Activated T-helper 17 cell treated with anti-CD3 and anti-CD28 coated beads, Interleukin-2, amount 50 U/mL, for 72 hours (primary cell): ENCODE data around the gene PDP2. TPM values are rescaled to one million over a fixed set of nuclear protein-coding genes. Genes with fewer than 3 reads are reported as not detected.
A peak's percentile ranks its signal among the peaks of the same experiment; 100 is the strongest.

Source experiments
- ATAC-seq: fragments of 150-1000 bp; cut with Tn5 transposase; replicated peaks from 2 replicates; pipeline ENCODE4 v1.10.0; 2021; ENCODE audit warnings: mild to moderate bottlenecking, moderate library complexity
- H3K27ac Mint-ChIP-seq: one replicate; pipeline ENCODE4 v1.8.0; 2022; ENCODE audit warnings: mixed read lengths
- H3K27me3 Mint-ChIP-seq: one replicate; pipeline ENCODE4 v1.8.0; 2022; ENCODE audit warnings: mixed read lengths
- H3K36me3 Mint-ChIP-seq: one replicate; pipeline ENCODE4 v1.8.0; 2022; ENCODE audit warnings: low read depth, mild to moderate bottlenecking, mixed read lengths
- H3K4me1 Mint-ChIP-seq: one replicate; pipeline ENCODE4 v1.8.0; 2022; ENCODE audit warnings: mixed read lengths
- H3K4me3 Mint-ChIP-seq: one replicate; pipeline ENCODE4 v1.8.0; 2022; ENCODE audit warnings: mild to moderate bottlenecking, mixed read lengths
- H3K9me3 Mint-ChIP-seq: one replicate; pipeline ENCODE4 v1.8.0; 2022; ENCODE audit warnings: mixed read lengths
- total RNA-seq, 2 donors: library from RNA; stranded (reverse); gene quantifications; one replicate each; pipeline ENCODE4 v1.2.3, GENCODE V29; 2022

The PDP2 gene
- total RNA-seq, 2 donors from 2014 or later = 33.5 to 76.6 TPM

DNA sequence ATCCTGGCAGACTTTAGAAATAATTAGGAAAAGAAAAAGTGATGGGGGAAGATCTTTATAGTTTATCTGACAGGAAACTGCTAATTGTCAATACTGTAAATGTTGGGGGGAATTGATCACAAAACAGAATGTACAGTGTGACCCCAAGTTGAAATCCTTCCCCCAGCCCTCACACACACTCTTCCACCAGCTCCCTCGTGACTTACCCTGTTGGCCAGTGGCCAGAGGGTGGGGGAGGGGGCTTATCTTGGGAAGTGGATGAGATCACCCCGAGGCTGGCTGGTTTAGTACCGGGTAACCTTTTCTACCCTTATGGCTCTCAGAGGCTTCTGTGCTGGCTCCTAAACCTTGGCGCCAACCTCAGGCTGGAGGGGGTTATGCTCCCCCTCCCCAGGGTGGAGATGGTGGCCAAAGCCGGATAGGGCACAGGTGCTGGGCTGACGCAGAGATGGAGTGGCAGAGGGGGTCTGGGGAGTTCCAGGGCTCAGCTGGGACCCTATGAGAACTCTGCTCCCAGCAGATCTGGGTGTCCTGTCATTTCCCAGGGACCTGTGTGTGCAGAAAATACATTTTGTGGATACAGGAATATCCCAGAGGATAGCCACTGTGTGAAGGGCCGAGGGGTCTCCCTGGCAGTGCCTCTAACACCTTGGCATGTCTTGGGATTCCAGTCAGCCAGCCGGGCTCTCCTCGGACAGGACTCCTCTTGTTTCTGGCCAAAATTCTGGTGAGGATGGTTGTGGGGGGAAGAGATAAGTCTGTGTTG is 19.8 kb downstream of the PDP2 start:
- no peak overlapping the region for H3K4me3 Mint-ChIP-seq
- H3K36me3 Mint-ChIP-seq = no peaks in the 10 kb centered on the region
- H3K9me3 Mint-ChIP-seq = no peaks in the 10 kb centered on the region
- ATAC-seq = no peak
- H3K27ac Mint-ChIP-seq = no peak overlapping the region
- H3K4me1 Mint-ChIP-seq = no peaks in the 10 kb centered on the region
- no peaks in the 10 kb centered on the region for H3K27me3 Mint-ChIP-seq

DNA sequence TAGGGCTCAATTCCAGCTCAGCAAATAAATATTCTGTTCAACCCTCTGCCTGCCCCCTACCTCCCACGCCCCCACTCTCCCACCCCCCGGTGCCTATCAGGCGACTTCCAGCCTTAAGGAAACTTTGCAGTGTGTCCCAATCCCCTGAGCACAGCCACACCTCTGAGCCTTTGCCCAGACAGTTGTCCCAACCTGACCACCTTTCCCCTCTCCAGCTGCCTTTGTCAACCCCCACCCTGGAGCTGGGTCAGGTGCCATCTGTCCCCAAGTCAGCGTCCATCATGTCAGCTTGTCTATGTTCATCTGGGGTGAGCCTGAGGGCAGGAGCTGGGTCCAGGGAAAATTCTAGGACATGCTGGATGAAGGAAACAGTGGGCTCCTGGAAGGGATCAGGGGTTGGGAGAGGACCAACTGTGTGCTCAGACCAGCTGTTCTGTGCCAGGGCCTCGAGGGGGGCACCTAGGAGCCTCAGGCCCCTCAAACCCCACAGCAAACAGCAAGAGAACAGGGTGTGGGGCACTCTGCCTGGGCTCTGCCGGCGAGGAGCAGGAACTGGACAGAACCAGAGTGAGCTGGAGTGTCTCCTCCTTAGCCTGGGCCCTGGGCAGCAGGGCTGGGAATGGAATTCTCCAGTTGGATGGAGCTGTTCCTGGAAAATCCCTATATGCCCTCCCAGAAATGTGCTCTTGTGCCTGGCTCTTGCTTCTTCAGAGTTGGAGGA is 20.6 kb downstream of the PDP2 start:
- H3K36me3 Mint-ChIP-seq = no peaks in the 10 kb centered on the region
- no peak for ATAC-seq
- no peaks in the 10 kb centered on the region for H3K27me3 Mint-ChIP-seq
- H3K9me3 Mint-ChIP-seq = no peaks in the 10 kb centered on the region
- H3K4me3 Mint-ChIP-seq = no peak overlapping the region
- peaks cover 1% of the 10 kb centered on the region for H3K4me1 Mint-ChIP-seq
- H3K27ac Mint-ChIP-seq = no peak overlapping the region

DNA sequence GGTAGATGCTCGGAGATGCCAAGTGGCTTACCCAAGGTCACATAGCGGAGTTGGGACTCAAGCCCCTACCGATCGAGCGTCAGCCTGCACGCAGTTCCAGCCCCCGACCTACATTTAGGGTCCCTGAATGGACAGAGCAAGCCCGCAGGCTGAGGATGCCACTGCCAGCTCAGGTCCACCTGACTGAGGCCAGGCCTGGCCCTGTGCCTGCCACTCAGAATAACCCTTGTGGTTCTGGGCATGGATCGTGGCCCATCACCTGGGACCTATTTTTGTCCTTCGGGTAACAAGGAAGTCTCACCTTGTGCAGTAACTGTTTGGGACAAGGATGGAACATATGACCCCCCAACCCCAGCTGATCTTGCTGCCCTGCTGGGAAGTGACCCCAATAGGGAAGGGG is 21.3 kb downstream of the PDP2 start:
- Mint-ChIP-seq H3K27ac (peak overlapping the region; percentile 72), H3K4me3 (no peak overlapping the region), H3K36me3 (no peaks in the 10 kb centered on the region), H3K4me1 (peaks cover 9% of the 10 kb centered on the region), H3K9me3 (no peaks in the 10 kb centered on the region), H3K27me3 (no peaks in the 10 kb centered on the region)
- no peak for ATAC-seq

- H3K27ac Mint-ChIP-seq = no peak overlapping the region
- no peak for ATAC-seq
- no peak overlapping the region for H3K4me3 Mint-ChIP-seq
These were observed 22.6 kb downstream of the PDP2 start for GRCh38 chr16:66902648-66903543.

GRCh38 chr16:66903544-66904427 is 23.5 kb downstream of the PDP2 start:
- H3K9me3 Mint-ChIP-seq = no peaks in the 10 kb centered on the region
- no peak for ATAC-seq
- no peak overlapping the region for H3K4me3 Mint-ChIP-seq
- H3K27ac Mint-ChIP-seq = no peak overlapping the region
- H3K27me3 Mint-ChIP-seq = no peaks in the 10 kb centered on the region
- H3K4me1 Mint-ChIP-seq = peaks cover 9% of the 10 kb centered on the region
- H3K36me3 Mint-ChIP-seq = no peaks in the 10 kb centered on the region

More at GRCh38 chr16:66902648-66903543, 22.6 kb downstream of the PDP2 start:
- no peaks in the 10 kb centered on the region for H3K27me3 Mint-ChIP-seq
- H3K4me1 Mint-ChIP-seq = peaks cover 9% of the 10 kb centered on the region
- H3K36me3 Mint-ChIP-seq = no peaks in the 10 kb centered on the region
- no peaks in the 10 kb centered on the region for H3K9me3 Mint-ChIP-seq

DNA sequence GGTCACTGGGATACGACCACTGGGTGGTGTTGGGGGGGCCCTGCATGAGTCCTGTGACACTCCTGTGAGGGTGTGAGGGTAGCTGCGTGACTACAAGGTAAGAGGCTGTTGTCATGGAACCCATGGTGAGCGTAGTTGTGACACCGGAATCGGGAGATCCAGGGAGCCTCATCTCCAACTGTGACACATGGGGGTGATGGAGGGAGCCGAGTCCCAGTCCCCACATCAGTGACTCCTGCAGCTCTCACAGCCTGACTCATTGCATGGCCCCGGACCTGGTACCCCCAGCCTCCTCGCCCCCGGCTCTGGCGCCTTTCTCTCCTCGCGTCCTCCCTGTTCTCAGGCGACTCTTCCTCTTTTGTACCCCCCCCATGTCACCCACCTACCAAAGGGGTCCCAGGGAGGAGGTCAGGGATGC is 24.1 kb downstream of the PDP2 start:
- no peak for ATAC-seq
- no peaks in the 10 kb centered on the region for H3K27me3 Mint-ChIP-seq
- no peak overlapping the region for H3K27ac Mint-ChIP-seq
- no peaks in the 10 kb centered on the region for H3K36me3 Mint-ChIP-seq
- H3K4me3 Mint-ChIP-seq = no peak overlapping the region
- peaks cover 9% of the 10 kb centered on the region for H3K4me1 Mint-ChIP-seq
- H3K9me3 Mint-ChIP-seq = no peaks in the 10 kb centered on the region

GRCh38 chr16:66904846-66905632 is 24.7 kb downstream of the PDP2 start:
- Mint-ChIP-seq H3K9me3 (no peaks in the 10 kb centered on the region), H3K4me3 (no peak overlapping the region), H3K27ac (no peak overlapping the region), H3K36me3 (no peaks in the 10 kb centered on the region), H3K27me3 (no peaks in the 10 kb centered on the region), H3K4me1 (peaks cover 9% of the 10 kb centered on the region)
- no peak for ATAC-seq

DNA sequence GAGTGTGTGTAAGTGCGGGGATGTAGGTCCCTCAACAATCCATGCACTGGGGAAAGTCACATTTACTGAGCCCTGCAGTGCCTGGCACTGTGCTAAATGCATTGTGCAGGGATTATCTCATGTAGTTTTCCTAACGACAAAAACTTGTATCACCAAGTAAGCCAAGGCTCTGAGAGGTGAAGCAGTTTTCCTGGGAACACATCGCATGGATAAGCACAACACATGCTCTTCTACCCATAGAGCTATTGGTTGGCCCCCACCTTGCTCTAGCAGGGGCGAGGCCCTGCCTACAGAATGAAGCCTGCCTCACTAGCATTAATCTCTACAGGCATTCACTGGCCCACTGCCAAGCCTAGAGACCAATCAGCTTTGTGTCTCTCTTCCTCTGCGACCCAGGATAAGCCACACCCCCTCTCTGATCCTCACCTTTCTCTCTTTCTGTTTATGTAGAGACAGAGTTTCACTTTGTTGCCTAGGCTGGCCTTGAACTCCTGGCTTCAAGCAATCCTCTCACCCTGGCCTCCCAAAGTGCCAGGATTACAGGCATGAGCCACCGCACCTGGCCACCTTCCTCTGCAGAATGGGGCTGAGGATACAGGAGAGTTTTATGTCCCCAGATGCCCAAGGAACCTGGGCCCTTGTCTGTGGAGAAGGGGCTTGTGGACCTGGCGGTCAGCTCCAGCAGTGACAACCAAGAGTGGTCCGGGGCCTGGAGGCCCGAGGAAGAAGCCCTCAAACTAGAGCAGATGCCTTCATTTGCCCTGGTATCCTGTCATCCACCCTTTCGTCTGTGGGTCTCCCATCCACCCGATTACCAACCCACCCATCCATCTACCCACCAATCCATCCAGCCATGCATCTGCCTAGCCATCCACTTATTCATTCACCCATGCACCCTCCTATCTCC is 25.6 kb downstream of the PDP2 start:
- Mint-ChIP-seq H3K9me3 (no peaks in the 10 kb centered on the region), H3K4me3 (no peak overlapping the region), H3K4me1 (peaks cover 9% of the 10 kb centered on the region), H3K36me3 (no peaks in the 10 kb centered on the region), H3K27ac (no peak overlapping the region), H3K27me3 (no peaks in the 10 kb centered on the region)
- ATAC-seq = peak; percentile 38

GRCh38 chr16:66906916-66907836 is 26.9 kb downstream of the PDP2 start:
- Mint-ChIP-seq H3K27ac (peak overlapping the region; percentile 74), H3K36me3 (no peaks in the 10 kb centered on the region), H3K9me3 (no peaks in the 10 kb centered on the region), H3K4me1 (peaks cover 9% of the 10 kb centered on the region), H3K4me3 (no peak overlapping the region), H3K27me3 (no peaks in the 10 kb centered on the region)
- ATAC-seq = no peak

DNA sequence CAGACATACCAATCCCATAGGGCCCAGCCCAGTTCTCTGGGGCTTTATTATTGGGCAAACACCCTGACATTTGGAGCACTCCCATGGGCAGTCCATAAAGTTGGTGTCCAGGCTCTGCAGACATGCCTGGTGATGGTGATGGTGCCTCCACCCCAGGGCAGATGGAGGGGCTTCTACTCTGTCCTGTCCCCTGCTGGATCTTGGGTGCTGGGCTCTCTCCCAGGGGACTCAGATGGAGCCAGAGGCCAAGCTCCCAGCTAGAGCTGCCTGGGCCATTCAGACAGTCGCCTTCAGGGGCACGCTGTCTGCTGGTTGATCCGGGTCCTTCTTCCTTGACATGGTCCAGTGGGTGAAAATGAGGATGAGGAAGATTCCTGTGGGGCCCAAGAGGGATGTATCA is 27.8 kb downstream of the PDP2 start:
- Mint-ChIP-seq H3K36me3 (no peaks in the 10 kb centered on the region), H3K4me3 (no peak overlapping the region), H3K27me3 (no peaks in the 10 kb centered on the region), H3K4me1 (peaks cover 9% of the 10 kb centered on the region), H3K27ac (peak overlapping the region; percentile 74), H3K9me3 (no peaks in the 10 kb centered on the region)
- ATAC-seq = no peak

GRCh38 chr16:66908762-66909559 is 28.6 kb downstream of the PDP2 start:
- Mint-ChIP-seq H3K9me3 (no peaks in the 10 kb centered on the region), H3K4me1 (peaks cover 9% of the 10 kb centered on the region), H3K27me3 (no peaks in the 10 kb centered on the region), H3K36me3 (no peaks in the 10 kb centered on the region), H3K4me3 (no peak overlapping the region), H3K27ac (peak overlapping the region; percentile 74)
- no peak for ATAC-seq
